ENCODE measurements around the gene NOTUM.

DNA sequence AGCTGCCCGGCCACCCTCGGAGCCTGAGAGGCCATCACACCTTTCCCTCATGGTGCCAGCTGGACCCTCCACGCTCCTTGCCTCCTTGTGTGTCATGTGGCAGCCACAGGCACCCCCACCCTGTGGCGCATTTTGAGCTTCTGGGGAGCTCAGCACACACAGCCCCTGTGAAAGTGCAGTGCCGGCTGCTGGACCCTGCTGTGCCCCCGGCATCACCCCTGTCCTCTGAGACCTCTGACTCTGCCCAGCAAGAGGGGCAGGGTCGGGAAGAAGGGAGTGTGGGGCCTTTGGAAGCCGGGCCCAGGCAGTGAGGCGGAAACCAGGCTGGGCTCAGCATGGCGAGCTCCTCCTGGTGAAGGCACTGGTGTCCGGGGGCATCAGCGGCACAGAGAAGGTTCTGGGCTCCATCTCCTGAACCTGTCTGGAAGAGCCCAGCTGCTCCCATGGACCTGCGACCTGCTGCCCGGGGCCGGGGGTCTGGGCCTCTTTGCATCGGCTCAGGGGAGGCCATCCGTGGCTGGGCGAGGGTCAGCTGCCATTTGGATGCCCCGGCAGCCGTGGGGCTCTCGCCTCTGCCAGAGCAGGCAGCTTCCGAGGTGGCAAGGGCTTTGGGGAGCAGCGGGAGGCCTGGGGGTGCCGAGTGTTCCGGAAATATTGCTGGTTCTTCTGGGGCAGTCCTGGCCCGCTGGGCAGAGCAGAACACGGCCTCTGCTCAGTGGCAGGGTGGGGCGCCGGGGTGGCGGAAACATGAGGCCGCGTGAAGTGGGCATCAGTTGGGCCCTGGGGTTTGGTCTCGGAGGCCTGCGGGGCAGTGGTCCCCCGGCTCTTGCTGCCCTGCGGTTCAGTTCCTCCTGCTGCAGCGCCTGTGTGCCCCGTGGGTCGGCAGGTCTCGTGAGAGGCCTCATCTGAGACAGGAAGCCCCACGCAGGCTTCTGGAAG lies 43.8 kb upstream of the NOTUM start:
- TF ChIP-seq POLR2A (IDR thresholded peaks at IDR 0.05; ENCODE audit: low read depth, low read length) (no peak), TAF1 (IDR thresholded peaks at IDR 0.05; ENCODE audit: low read depth, low read length) (no peak)

All from GM12891 (cell line).